GM21825 (cell line): Measurements from ENCODE around the gene BFSP1.

Experiments
- ATAC-seq: cut with Tn5 transposase; IDR thresholded peaks from one replicate; pipeline ENCODE4 v1.9.1; 2021; ENCODE audit warnings: mild to moderate bottlenecking, moderate library complexity; ENCODE audit not compliant: unreplicated experiment

Gene BFSP1

DNA sequence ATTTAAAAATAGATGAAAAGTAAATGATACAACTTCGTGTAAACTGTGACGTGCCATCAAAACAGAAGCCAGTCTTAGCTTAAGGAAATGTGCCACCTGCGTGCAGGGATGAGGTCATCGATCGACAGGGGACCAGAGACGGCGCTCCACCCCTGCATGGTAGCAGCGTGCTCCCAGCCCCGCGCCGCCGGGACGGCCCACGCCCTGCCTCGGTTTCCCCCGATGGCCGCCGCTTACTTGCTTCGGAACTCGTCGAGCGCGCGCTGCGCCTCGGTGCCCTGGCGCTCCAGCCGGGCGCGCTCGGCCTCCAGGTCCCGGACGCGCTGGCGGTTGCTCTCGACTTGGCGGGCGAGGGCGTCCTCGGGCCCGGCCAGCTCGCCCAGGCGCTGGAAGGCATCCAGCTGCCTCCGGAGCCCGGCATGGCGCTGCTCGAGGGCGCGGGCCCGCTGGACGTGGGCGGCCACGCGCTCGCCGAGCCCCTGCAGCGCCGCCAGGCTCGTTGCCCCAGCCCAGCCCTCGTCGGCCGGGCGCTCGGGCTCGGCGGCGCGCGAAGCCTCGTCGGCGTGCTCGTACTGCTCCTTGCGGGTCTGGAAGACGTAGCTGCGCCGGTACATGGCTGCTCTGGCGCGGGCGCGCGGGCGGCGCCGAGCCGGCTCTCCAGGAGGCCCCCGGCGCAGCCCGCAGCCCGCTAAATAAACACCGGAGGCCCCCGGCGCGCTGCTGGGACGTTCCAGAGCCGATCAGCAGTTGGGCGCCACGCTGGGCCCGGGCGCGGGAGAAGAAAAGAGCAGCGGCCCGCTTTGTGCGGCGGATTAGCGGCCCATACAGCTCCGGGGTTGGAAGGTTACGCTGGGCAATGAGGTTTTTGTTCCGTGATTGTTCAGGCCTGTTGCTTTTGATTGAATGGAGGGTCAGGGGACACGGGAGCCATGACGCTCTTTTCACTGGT is at the start of gene BFSP1:
Gene BFSP1, minus strand, starts transcription at position 664 of the 949 bp plus-strand sequence. Its CDS starts 50 bp downstream, at position 614.
- no peak for ATAC-seq

DNA sequence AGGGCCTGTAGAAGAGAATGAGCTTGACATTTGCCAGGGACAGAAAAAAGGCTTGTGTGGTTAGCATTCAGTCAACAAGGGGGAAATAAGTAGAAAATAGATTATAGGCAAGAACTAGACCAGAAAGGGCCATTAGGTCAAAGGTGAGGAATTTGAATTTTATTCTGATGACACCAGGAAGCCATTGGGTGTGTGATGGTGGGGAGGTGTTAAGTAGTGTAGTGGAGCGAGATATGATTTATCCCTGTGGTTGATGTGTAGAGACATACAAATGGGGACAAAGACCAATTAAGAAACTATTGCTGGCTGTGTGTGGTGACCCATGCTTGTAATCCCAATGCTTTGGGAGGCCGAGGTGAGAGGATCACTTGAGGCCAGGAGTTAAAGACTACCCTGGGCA is 49.7 kb upstream of the BFSP1 start:
- no peak for ATAC-seq

GRCh38 chr20:17579369-17580039 is 48.3 kb upstream of the BFSP1 start:
- ATAC-seq = no peak

- ATAC-seq = no peak
Observed at GRCh38 chr20:17576215-17576614, 45.0 kb upstream of the BFSP1 start.

GRCh38 chr20:17573463-17573862 is 42.3 kb upstream of the BFSP1 start:
- ATAC-seq = no peak

DNA sequence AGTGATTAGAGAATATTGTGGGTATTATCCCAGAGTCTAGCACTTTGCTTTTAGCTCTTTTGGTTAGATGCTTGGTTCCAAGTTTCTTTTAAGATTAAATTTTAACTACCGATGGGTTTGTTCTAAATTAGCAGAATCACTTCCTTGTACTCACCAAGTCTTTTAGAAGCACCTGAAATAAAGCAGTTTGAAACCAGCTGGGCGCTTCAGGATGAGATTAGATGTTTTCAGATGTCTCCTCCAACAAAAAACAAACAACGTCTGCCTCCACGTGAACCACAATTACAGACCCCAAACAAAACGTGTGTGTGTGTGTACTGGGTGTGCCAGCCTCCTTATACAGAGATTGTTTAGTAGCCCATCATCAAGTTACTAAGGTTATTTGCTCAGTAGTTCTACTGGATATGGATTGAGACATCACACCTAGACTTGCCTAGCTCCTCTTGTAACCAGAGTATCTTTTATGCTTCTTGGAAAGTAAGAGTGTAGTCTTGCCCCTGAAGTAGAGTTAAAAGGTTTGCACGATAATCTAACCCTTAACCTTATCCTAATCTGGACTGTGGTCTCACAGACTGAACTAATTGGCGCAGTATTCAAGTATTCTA is 41.0 kb upstream of the BFSP1 start:
- no peak for ATAC-seq

- ATAC-seq = no peak
Observed at GRCh38 chr20:17571153-17571527, 40.0 kb upstream of the BFSP1 start.

GRCh38 chr20:17570347-17571152 is 39.4 kb upstream of the BFSP1 start:
- ATAC-seq = peak; percentile 37

GRCh38 chr20:17569616-17570346 is 38.6 kb upstream of the BFSP1 start, which contains the start of gene DSTN:
Gene DSTN, plus strand, starts transcription at chr20:17570075. Its CDS starts 134 bp downstream, at chr20:17570209.
- ATAC-seq = peak; percentile 93

- no peak for ATAC-seq
Observed at GRCh38 chr20:17568972-17569521, 37.9 kb upstream of the BFSP1 start.

- no peak for ATAC-seq
Observed at GRCh38 chr20:17568045-17568788, 37.0 kb upstream of the BFSP1 start.

GRCh38 chr20:17566345-17566744 is 35.2 kb upstream of the BFSP1 start:
- no peak for ATAC-seq

GRCh38 chr20:17565169-17565845 is 34.1 kb upstream of the BFSP1 start:
- ATAC-seq = no peak

DNA sequence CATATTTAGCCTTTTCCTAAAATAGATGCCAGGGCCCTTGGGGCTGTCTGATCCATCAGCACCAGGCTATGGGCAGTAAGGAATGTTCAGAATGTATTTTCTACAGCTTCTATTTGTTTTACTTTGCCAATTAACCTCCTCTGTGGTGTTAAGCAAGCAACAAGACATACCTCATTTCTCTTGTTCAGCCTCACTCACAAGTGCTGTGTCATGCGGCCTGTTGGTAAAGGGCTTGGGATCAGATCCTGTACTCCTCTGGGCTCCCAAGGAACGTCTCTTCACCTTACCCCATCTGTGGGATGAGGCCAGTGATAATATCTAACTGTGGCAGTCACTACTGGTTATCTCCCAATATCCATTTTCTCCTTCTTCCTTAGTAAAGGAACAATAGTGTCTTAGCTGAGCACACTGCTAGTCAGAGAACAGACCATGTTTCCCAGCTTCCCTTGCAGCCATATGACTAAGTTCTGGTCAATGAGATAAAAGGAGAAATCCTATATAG is 31.7 kb upstream of the BFSP1 start:
- no peak for ATAC-seq

- ATAC-seq = no peak
Observed at GRCh38 chr20:17560344-17561074, 29.3 kb upstream of the BFSP1 start.

- no peak for ATAC-seq
Observed at GRCh38 chr20:17559338-17559737, 28.2 kb upstream of the BFSP1 start.

DNA sequence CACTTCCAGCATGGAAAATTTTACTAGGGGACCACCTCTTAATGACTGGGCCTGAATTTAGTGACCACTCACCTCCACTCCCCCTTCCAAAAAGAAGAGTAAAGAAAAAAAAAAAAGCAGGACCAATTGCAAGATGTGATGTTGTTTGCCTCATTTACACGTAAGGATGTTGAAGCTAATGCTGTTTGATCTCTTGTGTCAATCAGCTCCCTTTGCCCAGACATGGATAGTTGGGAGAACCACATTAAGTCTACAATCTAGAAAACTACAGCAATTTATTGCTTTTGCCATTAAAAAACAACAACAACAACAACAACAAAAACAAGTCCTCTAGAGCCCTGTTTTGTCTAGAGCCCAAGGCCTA is 27.7 kb upstream of the BFSP1 start:
- ATAC-seq = no peak
